ENCODE measurements around the gene SPEN. TPM values are rescaled to one million over a fixed set of nuclear protein-coding genes. Genes with fewer than 3 reads are reported as not detected.

The SPEN gene
- total and polyA plus RNA-seq, 9 of the 15 experiments (the other 6 are each of a cell fraction or from before 2014, with no cell fraction given): 5.7 to 87.5 (median 27.2) TPM

GRCh38 chr1:15836772-15837669 is 10.5 kb upstream of the SPEN start (continued):
- TF ChIP-seq UBTF (IDR thresholded peaks at IDR 0.05; ENCODE audit: borderline replicate concordance in 1 of 2, low read depth in 2 of 2, low read length in 2 of 2) (no peak), HDAC8 (tag; IDR thresholded peaks at IDR 0.05) (no peak), RBM15 (IDR thresholded peaks at IDR 0.05; ENCODE audit: insufficient read depth, low read length) (no peak), TRIM24 (IDR thresholded peaks at IDR 0.05) (no peak), CGGBP1 (CRISPR knock-in tag; IDR thresholded peaks at IDR 0.05) (no peak), ARID4B (CRISPR knock-in tag; IDR thresholded peaks at IDR 0.05) (no peak), ZNF592 (IDR thresholded peaks at IDR 0.05) (0 out of 2 replicates have a peak, but pooled peaks have one; percentile 28), MTA2 (IDR thresholded peaks at IDR 0.05; ENCODE audit: low read depth) (no peak), ADNP (tag; IDR thresholded peaks at IDR 0.05) (peak; percentile 63; the same call in 1 of the 2 replicates), TBL1XR1 (IDR thresholded peaks at IDR 0.05; ENCODE audit: low read length in 2 of 2) (no peak), MBD2 (IDR thresholded peaks at IDR 0.05; ENCODE audit: borderline replicate concordance, low read depth) (0 out of 2 replicates have a peak, but pooled peaks have one; percentile 1), ESRRA (IDR thresholded peaks at IDR 0.05; ENCODE audit: borderline replicate concordance, low read depth) (no peak), POLR2AphosphoS2 (IDR thresholded peaks at IDR 0.05; ENCODE audit: low read length) (no peak), PHB2 (IDR thresholded peaks at IDR 0.05; ENCODE audit: low read depth) (no peak)

Measured in K562 (cell line).